HuH-7 (cell line): ENCODE results near the gene CBLL2.
"Not testable (repeated sequence)": the region's sequence is repeated elsewhere in the genome, so short reads cannot be mapped to it uniquely, and the experiment has no call there.

ENCODE experiments used
- DNase-seq: peaks from one replicate; pipeline ENCODE4 v3.0.0; 2011; ENCODE audit warnings: low spot score

Gene CBLL2

GRCh38 chrX:22272613-22273012, at the start of gene CBLL2:
CBLL2 (plus strand) TSS chrX:22272913; CDS start chrX:22272992, 79 bp downstream.
- no peak for DNase-seq

- DNase-seq: no peak
Observed at GRCh38 chrX:22234380-22234779, 38.3 kb upstream of the CBLL2 start.

- DNase-seq: no peak
Observed at GRCh38 chrX:22237479-22237878, 35.2 kb upstream of the CBLL2 start.

DNA sequence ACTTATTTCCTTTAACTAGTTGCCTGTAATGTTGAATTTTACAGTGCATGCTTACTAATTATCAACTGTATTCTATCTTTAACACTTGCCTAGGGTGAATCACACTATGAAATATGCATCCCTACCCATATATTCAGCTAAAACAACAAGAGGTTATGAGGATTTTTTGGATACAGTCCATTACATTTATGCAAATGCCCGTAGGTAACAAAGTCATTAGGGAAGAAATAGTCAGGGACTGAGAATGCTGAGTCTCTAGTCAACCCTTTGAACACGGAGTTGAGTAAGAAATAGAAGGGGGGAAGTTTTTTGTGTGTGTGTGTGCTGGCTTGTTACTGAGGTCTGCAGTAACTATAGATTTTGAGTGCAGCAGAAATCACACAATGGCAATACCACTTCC, 26.1 kb upstream of the CBLL2 start:
- DNase-seq: no peak

GRCh38 chrX:22247169-22247568, 25.5 kb upstream of the CBLL2 start:
- DNase-seq: no peak

DNA sequence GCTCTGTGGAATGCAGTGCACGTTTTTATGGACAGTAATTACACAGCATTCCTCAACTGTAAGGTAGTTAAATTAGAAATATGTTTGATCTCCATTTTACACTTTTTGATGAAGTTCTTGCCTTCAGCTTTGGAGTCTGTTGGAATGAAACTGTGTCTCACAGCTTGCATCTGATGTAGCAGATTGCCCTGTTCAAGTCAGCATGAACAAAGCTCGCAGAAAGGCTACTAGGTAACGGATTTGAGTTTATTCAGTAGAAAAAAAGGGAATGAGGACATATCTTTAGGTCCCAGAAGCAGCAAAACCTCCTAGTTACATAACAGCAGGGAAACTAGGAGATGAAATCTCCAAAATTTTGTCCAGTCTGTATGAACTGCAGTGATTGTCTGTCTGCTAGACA, 24.3 kb upstream of the CBLL2 start:
- no peak for DNase-seq

DNA sequence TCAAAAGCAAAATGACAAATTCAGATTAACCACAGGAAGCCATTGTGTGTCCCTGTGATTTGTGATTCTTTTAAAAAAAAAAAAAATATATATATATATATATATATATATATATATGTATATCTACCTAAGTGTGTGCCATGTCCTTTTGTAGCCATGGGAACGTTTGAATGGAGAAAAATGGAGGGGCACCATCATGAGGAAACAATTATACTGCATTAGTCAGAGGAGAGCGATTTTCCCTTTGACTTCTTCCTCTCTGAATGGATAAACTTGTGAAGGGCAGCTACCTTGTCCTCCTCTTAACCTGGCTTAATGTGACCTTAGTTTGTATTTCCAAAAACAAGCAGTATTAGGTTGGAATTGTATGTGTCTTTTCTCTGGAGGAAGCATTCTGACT, 23.3 kb upstream of the CBLL2 start:
- no peak for DNase-seq

- no peak for DNase-seq
Observed at GRCh38 chrX:22268706-22269105, 4.0 kb upstream of the CBLL2 start.

DNA sequence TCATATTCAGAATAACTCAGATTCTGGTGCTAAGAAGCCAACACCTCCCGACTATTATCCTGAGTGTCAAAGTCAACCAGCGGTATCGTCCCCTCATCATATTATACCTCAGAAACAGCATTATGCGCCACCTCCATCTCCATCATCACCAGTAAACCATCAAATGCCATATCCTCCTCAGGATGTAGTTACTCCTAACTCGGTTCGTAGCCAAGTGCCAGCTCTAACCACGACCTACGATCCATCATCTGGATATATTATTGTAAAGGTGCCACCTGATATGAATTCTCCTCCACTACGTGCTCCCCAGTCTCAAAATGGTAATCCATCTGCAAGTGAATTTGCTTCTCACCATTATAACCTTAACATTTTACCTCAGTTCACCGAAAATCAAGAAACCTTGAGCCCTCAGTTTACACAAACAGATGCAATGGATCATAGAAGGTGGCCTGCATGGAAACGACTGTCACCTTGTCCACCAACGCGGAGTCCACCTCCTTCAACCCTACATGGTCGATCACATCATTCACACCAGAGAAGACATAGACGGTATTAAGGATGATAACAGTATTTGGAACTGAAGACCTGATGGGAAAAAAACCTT, 1.1 kb downstream of the CBLL2 start:
- no peak for DNase-seq

DNA sequence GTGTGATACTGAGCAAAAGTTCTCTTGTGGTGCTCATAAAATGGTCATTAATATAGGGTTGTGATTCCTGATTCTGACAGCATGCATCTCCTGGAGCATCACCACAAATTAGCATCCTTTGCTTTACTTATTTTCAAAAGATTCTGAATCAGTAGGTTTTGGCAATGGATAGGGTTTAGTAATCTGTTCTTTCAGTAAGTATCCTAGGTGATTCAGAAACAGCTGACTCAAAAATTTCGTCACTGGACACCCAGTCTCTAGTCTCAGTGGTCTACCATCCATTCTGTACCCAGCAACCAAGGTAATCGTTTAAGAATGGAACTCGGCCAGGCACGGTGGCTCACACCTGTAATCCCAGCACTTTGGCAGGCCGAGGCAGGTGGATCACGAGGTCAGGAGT, 4.1 kb downstream of the CBLL2 start:
- DNase-seq: no peak

- peak; percentile 7 for DNase-seq
Observed at GRCh38 chrX:22278375-22278774, 5.7 kb downstream of the CBLL2 start.

DNA sequence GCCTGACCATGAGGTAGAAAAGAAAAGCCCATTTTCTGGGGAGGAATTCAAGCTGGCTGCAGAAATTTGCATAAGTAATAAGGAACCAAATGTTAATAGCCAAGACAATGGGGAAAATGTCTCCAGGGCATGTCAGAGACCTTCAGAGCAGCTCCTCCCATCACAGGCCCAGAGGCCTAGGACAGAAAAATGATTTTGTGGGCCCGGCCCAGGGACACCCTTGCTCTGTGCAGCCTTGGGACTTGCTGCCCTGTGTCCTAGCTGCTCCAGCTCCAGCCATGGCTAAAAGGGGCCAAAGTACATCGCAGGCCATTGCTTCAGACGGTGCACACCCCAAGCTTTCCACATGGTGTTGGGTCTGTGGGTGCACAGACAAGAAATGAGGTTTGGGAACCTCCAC, 16.5 kb downstream of the CBLL2 start:
- DNase-seq: not testable (repeated sequence)

DNA sequence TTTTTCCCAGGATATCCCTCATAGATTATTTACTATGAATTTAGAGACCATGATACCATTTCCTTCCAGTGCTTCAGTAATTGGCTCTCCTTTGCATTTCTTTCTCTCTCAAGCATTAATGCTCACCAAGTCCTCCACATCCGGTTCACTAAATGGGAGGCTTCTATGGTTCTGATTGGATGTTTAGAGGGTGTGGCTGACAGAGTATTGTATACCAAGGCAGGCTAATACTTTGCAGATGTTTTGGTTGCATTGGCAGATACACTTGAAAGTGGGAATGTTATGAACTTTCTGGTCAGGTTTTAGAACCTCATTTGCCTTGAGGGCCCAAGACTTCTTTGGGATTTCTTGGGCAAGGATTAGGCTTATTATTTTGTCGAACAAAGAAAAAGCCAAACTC, 24.2 kb downstream of the CBLL2 start:
- no peak for DNase-seq

GRCh38 chrX:22300130-22300529, 27.4 kb downstream of the CBLL2 start:
- no peak for DNase-seq

DNA sequence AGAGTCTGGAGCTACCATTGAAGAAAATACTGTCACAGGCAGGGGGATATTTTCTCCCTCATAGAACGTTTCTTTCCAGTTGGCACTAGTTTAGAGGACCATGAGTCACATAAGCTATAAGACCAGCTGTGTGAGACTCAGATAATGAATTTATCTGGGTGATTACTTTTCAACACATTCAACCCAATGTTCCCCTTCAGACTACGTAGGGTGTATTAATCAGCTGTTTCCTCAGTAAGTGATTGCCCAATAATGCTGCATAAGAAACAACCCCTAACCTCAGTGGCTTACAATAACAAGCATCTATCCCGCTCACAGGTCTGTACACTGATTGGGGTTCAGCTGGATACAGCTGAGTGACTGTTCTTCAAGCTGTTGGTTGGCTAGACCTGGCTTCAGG, 38.1 kb downstream of the CBLL2 start:
- DNase-seq: no peak

- DNase-seq: no peak
Observed at GRCh38 chrX:22313766-22314165, 41.1 kb downstream of the CBLL2 start.

- DNase-seq: no peak
Observed at GRCh38 chrX:22314211-22314610, 41.5 kb downstream of the CBLL2 start.

- DNase-seq: no peak
Observed at GRCh38 chrX:22314692-22315091, 42.0 kb downstream of the CBLL2 start.

DNA sequence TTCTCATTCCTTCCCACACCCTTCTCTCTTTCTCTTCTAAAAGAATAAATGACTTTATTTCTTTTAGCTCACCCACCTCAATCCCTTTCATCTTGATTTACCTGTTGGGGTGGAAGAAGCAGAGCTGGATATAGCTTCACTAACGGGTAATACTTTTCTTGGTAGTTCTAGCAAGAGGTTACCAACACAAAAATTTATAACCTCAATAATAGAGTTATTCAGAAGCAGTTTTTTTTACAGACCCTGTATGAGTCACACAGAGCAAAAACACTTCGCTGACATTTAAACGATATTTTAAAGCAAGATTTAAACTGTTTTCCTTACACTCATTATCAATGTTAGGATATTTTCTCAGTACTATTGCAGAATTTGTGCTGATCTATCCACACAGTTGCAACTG, 42.4 kb downstream of the CBLL2 start:
- no peak for DNase-seq

DNA sequence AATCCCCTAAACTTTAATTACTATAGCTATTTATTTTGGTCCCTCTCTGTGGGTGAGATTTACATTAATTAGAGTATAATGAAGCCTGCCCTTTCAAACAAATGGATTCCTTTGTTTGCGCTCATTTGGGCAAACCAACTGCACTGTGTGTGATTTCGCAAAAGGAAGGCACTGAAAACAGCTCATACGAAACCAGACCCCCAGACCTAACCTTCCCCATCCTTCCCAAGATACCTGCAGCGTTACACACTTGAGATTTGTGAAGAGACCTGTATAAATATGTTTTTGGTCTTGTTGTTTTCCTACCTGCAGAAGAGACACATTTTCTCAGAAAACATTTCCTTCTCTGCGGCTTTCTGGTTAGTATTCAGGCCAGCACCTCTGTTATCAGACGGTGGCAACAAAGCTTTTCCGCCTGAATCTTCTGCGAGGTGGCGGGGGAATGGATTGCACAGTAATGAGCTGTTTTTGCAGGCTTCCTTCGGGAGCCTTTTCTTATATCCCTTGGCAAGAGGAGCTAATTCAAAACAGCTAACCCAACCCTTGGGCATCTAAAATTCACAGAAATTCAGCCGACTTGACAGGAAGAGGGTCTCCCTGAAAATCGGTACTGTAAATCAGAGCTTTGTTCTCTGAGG, 47.6 kb downstream of the CBLL2 start:
- no peak for DNase-seq

- DNase-seq: no peak
Observed at GRCh38 chrX:22323541-22323940, 50.8 kb downstream of the CBLL2 start.
